ENCODE measurements around the gene UBE2I. TPM values are rescaled to one million over a fixed set of nuclear protein-coding genes. Genes with fewer than 3 reads are reported as not detected.
"Not testable (repeated sequence)": the region's sequence is repeated elsewhere in the genome, so short reads cannot be mapped to it uniquely, and the experiment has no call there.

The UBE2I gene
- total RNA-seq, 3 donors from 2014 or later = 52.5 to 67.8 (median 62.2) TPM

GRCh38 chr16:1327619-1327947 is 18.1 kb downstream of the UBE2I start:
- intact Hi-C loops (cut with DNase I; ENCODE audit: low total_unique reads) = no loop called here

GRCh38 chr16:1328136-1328535 is 18.7 kb downstream of the UBE2I start:
- not testable (repeated sequence) for H3K4me3 ChIP-seq; H3K36me3 ChIP-seq; DNase-seq (ENCODE audit: low spot score in 2 of 2)

More at GRCh38 chr16:1327619-1327947, 18.1 kb downstream of the UBE2I start:
- H3K27me3 ChIP-seq = peaks cover 0 to 3% of the 10 kb centered on the region in 2 donors
- H3K27ac ChIP-seq = no peak overlapping the region
- H3K9me3 ChIP-seq = peaks cover 0 to 8% of the 10 kb centered on the region in 2 donors
- no peak for DNase-seq (ENCODE audit: low spot score in 2 of 2)
- peaks cover 6% of the 10 kb centered on the region for H3K36me3 ChIP-seq
- peaks cover 20 to 21% of the 10 kb centered on the region in 2 donors for H3K4me1 ChIP-seq
- H3K4me3 ChIP-seq = no peak overlapping the region
- TF ChIP-seq POLR2A (IDR thresholded peaks at IDR 0.05) (no peak), POLR2AphosphoS5 (IDR thresholded peaks at IDR 0.05) (no peak), CTCF (IDR thresholded peaks at IDR 0.05) (no peak)

GRCh38 chr16:1328961-1329360 is 19.5 kb downstream of the UBE2I start:
- H3K9me3 ChIP-seq; intact Hi-C loops (cut with DNase I; ENCODE audit: low total_unique reads); DNase-seq (ENCODE audit: low spot score in 2 of 2); H3K27ac ChIP-seq; H3K36me3 ChIP-seq; H3K4me3 ChIP-seq: not testable (repeated sequence)
- H3K27me3 ChIP-seq = peaks cover 5 to 17% of the 10 kb centered on the region in 2 donors
- H3K4me1 ChIP-seq = peaks cover 20 to 21% of the 10 kb centered on the region in 2 donors

More at GRCh38 chr16:1328136-1328535, 18.7 kb downstream of the UBE2I start:
- H3K27ac ChIP-seq; H3K9me3 ChIP-seq; intact Hi-C loops (cut with DNase I; ENCODE audit: low total_unique reads); H3K27me3 ChIP-seq: not testable (repeated sequence)
- H3K4me1 ChIP-seq = peaks cover 21 to 22% of the 10 kb centered on the region in 2 donors

- H3K9me3 ChIP-seq = peaks cover 0 to 8% of the 10 kb centered on the region in 2 donors
- peaks cover 22 to 26% of the 10 kb centered on the region in 2 donors for H3K4me1 ChIP-seq
- intact Hi-C loops (cut with DNase I; ENCODE audit: low total_unique reads) = no loop called here
- no peak for DNase-seq (ENCODE audit: low spot score in 2 of 2)
- H3K36me3 ChIP-seq = peaks cover under 1% of the 10 kb centered on the region
- peaks cover 6 to 31% of the 10 kb centered on the region in 2 donors for H3K27me3 ChIP-seq
- H3K4me3 ChIP-seq = no peak overlapping the region
- H3K27ac ChIP-seq = peak overlapping the region in 1 of 2 donors; percentile 89
- no peak for TF ChIP-seq POLR2AphosphoS5 (IDR thresholded peaks at IDR 0.05)
- TF ChIP-seq CTCF (IDR thresholded peaks at IDR 0.05) = no peak
- TF ChIP-seq POLR2A (IDR thresholded peaks at IDR 0.05) = no peak
These were observed 21.0 kb downstream of the UBE2I start for GRCh38 chr16:1330260-1330914.

- Histone ChIP-seq H3K36me3 (no peaks in the 10 kb centered on the region), H3K4me1 (peaks cover 22 to 26% of the 10 kb centered on the region in 2 donors), H3K9me3 (peaks cover 0 to 8% of the 10 kb centered on the region in 2 donors), H3K27me3 (peaks cover 6 to 37% of the 10 kb centered on the region in 2 donors), H3K27ac (peak overlapping the region; percentile 81 to 89), H3K4me3 (peak overlapping the region; percentile 37 to 77 (median 59))
- DNase-seq (ENCODE audit: low spot score in 2 of 2) = no peak
- TF ChIP-seq CTCF (IDR thresholded peaks at IDR 0.05) = no peak
- TF ChIP-seq POLR2AphosphoS5 (IDR thresholded peaks at IDR 0.05) = no peak
- TF ChIP-seq POLR2A (IDR thresholded peaks at IDR 0.05) = no peak
- intact Hi-C loops (cut with DNase I; ENCODE audit: low total_unique reads) = no loop called here
These were observed 21.7 kb downstream of the UBE2I start for GRCh38 chr16:1330931-1331711.
